ENCODE measurements around the gene DPYSL3.

DPYSL3 gene

DNA sequence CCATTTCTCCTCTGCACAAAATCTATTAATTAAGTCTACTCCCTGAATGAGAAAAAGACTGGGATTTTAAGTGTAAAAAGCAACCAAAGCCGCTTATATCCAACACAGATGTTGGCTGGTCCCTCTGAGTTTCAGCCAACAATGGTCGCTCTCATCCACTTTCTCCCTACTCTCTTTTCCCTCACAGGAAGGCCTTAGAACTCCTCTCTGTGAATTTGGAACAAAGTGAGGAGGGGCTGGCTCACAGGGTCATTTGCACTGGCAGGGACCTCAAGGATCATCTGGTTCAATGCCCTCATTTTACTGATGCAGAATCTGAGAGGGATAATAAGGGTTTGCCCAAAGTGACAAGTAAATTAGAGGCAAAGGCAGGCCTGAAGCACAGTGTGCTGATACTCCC, 64.0 kb downstream of the DPYSL3 start:
- H3K27me3 ChIP-seq (ENCODE audit: control insufficient read depth, low read length) = no peaks in the 10 kb centered on the region
- H3K9me2 ChIP-seq (replicated peaks; ENCODE audit: control insufficient read depth, low read length) = no peaks in the 10 kb centered on the region
- no peak overlapping the region for H3K27ac ChIP-seq (ENCODE audit: low read depth, low read length)
- H3K9me3 ChIP-seq (ENCODE audit: control insufficient read depth, insufficient read depth, low read length) = no peaks in the 10 kb centered on the region
- no peaks in the 10 kb centered on the region for H3K79me2 ChIP-seq (ENCODE audit: control insufficient read depth, low read length)
- no peaks in the 10 kb centered on the region for H3F3A ChIP-seq (ENCODE audit: control insufficient read depth, insufficient read depth)
- H4K20me1 ChIP-seq (ENCODE audit: control insufficient read depth, insufficient read depth, low read depth, low read length) = no peaks in the 10 kb centered on the region
- no peaks in the 10 kb centered on the region for H3K4me1 ChIP-seq (ENCODE audit: control insufficient read depth, low read length)
- H3K4me3 ChIP-seq (ENCODE audit: low read length) = no peak overlapping the region
- H3K4me2 ChIP-seq (ENCODE audit: low read length) = no peak overlapping the region
- H3K36me3 ChIP-seq (ENCODE audit: control insufficient read depth, low read length) = no peaks in the 10 kb centered on the region
- TF ChIP-seq, protein P1, sequence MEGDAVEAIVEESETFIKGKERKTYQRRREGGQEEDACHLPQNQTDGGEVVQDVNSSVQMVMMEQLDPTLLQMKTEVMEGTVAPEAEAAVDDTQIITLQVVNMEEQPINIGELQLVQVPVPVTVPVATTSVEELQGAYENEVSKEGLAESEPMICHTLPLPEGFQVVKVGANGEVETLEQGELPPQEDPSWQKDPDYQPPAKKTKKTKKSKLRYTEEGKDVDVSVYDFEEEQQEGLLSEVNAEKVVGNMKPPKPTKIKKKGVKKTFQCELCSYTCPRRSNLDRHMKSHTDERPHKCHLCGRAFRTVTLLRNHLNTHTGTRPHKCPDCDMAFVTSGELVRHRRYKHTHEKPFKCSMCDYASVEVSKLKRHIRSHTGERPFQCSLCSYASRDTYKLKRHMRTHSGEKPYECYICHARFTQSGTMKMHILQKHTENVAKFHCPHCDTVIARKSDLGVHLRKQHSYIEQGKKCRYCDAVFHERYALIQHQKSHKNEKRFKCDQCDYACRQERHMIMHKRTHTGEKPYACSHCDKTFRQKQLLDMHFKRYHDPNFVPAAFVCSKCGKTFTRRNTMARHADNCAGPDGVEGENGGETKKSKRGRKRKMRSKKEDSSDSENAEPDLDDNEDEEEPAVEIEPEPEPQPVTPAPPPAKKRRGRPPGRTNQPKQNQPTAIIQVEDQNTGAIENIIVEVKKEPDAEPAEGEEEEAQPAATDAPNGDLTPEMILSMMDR (IDR thresholded peaks at IDR 0.05; ENCODE audit: low read depth, low read length, poor library complexity, severe bottlenecking) = no peak
- TF ChIP-seq EZH2phosphoT487 (IDR thresholded peaks at IDR 0.05; ENCODE audit: borderline replicate concordance, low read length) = no peak

DNA sequence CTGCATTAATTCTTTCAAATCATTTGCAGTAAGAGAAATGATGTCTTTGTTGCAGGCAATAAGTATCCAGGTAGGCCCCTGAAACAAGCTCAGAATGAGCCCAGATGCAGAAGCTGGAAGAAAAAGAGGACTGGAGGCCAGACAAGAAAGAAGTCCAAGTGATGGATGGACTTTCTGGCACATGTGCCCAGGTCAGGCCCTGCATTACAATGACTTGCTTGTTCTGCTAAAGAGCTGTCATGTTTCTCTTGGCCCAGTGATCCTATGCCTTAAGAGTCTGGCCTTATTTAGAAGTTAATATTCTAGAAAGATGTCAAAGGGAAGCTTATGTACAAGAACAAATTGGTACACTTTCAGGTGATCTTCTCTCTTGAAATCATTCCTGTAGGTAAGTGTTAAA, 64.8 kb downstream of the DPYSL3 start:
- no peak overlapping the region for H3K4me3 ChIP-seq (ENCODE audit: low read length)
- no peaks in the 10 kb centered on the region for H3F3A ChIP-seq (ENCODE audit: control insufficient read depth, insufficient read depth)
- no peaks in the 10 kb centered on the region for H3K4me1 ChIP-seq (ENCODE audit: control insufficient read depth, low read length)
- no peaks in the 10 kb centered on the region for H3K27me3 ChIP-seq (ENCODE audit: control insufficient read depth, low read length)
- no peaks in the 10 kb centered on the region for H4K20me1 ChIP-seq (ENCODE audit: control insufficient read depth, insufficient read depth, low read depth, low read length)
- H3K9me2 ChIP-seq (replicated peaks; ENCODE audit: control insufficient read depth, low read length) = no peaks in the 10 kb centered on the region
- no peaks in the 10 kb centered on the region for H3K9me3 ChIP-seq (ENCODE audit: control insufficient read depth, insufficient read depth, low read length)
- no peaks in the 10 kb centered on the region for H3K36me3 ChIP-seq (ENCODE audit: control insufficient read depth, low read length)
- no peaks in the 10 kb centered on the region for H3K79me2 ChIP-seq (ENCODE audit: control insufficient read depth, low read length)
- no peak overlapping the region for H3K27ac ChIP-seq (ENCODE audit: low read depth, low read length)
- H3K4me2 ChIP-seq (ENCODE audit: low read length) = no peak overlapping the region
- TF ChIP-seq, protein P1 (IDR thresholded peaks at IDR 0.05; ENCODE audit: low read depth, low read length, poor library complexity, severe bottlenecking) = no peak

DNA sequence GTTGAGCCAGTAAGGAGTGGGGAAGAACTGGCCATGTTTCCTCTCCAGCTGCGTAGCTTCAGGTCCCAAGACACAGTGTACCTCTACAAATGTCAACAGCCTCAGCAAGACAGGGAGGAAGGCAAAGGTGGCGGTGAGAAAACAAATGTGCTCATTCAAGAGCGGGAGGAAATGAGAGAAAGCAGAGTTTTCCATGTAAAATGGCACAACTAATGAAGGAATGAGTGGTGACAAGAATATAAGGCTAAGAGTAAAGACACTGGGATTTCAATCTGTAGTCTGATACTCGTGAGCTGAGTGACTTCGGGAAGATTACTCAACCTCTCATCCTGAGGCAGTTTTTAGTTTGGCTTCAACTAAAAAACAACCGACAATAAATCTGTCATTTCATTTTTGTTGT, 67.6 kb downstream of the DPYSL3 start:
- Histone ChIP-seq H3K36me3 (ENCODE audit: control insufficient read depth, low read length) (no peaks in the 10 kb centered on the region), H3K79me2 (ENCODE audit: control insufficient read depth, low read length) (no peaks in the 10 kb centered on the region), H3K9me3 (ENCODE audit: control insufficient read depth, insufficient read depth, low read length) (no peaks in the 10 kb centered on the region), H3K4me1 (ENCODE audit: control insufficient read depth, low read length) (no peaks in the 10 kb centered on the region), H3K9me2 (replicated peaks; ENCODE audit: control insufficient read depth, low read length) (no peaks in the 10 kb centered on the region), H3K27me3 (ENCODE audit: control insufficient read depth, low read length) (no peaks in the 10 kb centered on the region), H3F3A (ENCODE audit: control insufficient read depth, insufficient read depth) (no peaks in the 10 kb centered on the region), H3K4me2 (ENCODE audit: low read length) (no peak overlapping the region), H4K20me1 (ENCODE audit: control insufficient read depth, insufficient read depth, low read depth, low read length) (no peaks in the 10 kb centered on the region), H3K4me3 (ENCODE audit: low read length) (no peak overlapping the region), H3K27ac (ENCODE audit: low read depth, low read length) (no peak overlapping the region)
- TF ChIP-seq, protein P1 (IDR thresholded peaks at IDR 0.05; ENCODE audit: low read depth, low read length, poor library complexity, severe bottlenecking) = no peak
- no peak for TF ChIP-seq EZH2phosphoT487 (IDR thresholded peaks at IDR 0.05; ENCODE audit: borderline replicate concordance, low read length)

DNA sequence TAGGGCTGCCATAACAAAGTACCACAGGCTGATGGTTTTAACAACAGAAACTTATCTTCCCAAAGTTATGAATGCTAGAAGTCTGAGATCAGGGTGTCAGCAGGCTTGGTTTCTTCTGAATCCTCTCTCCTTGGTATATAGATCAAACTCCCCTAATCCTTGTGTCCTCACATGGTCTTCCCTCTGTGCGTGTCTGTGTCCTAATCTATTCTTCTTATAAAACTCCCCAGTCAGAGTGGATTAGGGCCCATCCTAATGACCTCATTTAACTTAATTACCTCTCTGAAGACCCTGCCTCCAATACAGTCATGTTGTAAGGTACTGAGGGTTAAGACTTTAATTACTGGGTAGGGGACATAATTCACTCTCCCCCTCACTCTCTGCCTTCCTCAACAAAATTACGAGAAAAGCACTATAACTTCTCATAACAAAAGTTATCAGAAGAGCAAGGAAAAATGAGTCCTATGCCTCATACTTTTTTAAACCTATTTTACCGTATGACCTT, 68.6 kb downstream of the DPYSL3 start:
- H3K36me3 ChIP-seq (ENCODE audit: control insufficient read depth, low read length) = no peaks in the 10 kb centered on the region
- H3K9me2 ChIP-seq (replicated peaks; ENCODE audit: control insufficient read depth, low read length) = no peaks in the 10 kb centered on the region
- no peak overlapping the region for H3K27ac ChIP-seq (ENCODE audit: low read depth, low read length)
- H3K9me3 ChIP-seq (ENCODE audit: control insufficient read depth, insufficient read depth, low read length) = no peaks in the 10 kb centered on the region
- no peaks in the 10 kb centered on the region for H3K79me2 ChIP-seq (ENCODE audit: control insufficient read depth, low read length)
- TF ChIP-seq EZH2phosphoT487 (IDR thresholded peaks at IDR 0.05; ENCODE audit: borderline replicate concordance, low read length) = no peak
- TF ChIP-seq, protein P1 (IDR thresholded peaks at IDR 0.05; ENCODE audit: low read depth, low read length, poor library complexity, severe bottlenecking) = no peak
- H3K4me3 ChIP-seq (ENCODE audit: low read length) = no peak overlapping the region
- no peaks in the 10 kb centered on the region for H3K27me3 ChIP-seq (ENCODE audit: control insufficient read depth, low read length)
- no peaks in the 10 kb centered on the region for H3K4me1 ChIP-seq (ENCODE audit: control insufficient read depth, low read length)
- no peaks in the 10 kb centered on the region for H3F3A ChIP-seq (ENCODE audit: control insufficient read depth, insufficient read depth)
- no peak overlapping the region for H3K4me2 ChIP-seq (ENCODE audit: low read length)
- H4K20me1 ChIP-seq (ENCODE audit: control insufficient read depth, insufficient read depth, low read depth, low read length) = no peaks in the 10 kb centered on the region

Measured in DOHH2 (cell line).